T-helper 9 cell (primary cell): Measurements from ENCODE around the gene RNU1-2.
"Not testable (repeated sequence)": the region's sequence is repeated elsewhere in the genome, so short reads cannot be mapped to it uniquely, and the experiment has no call there.

Experiments
- DNase-seq: peaks from one replicate; pipeline ENCODE4 v3.0.0-alpha.2; 2020

Gene RNU1-2

GRCh38 chr1:16927256-16927655 lies 31.5 kb downstream of the RNU1-2 start:
- DNase-seq = no peak

GRCh38 chr1:16927711-16928485 lies 32.1 kb downstream of the RNU1-2 start:
- no peak for DNase-seq

- DNase-seq = not testable (repeated sequence)
Observed at GRCh38 chr1:16929146-16930041, 33.6 kb downstream of the RNU1-2 start.

DNA sequence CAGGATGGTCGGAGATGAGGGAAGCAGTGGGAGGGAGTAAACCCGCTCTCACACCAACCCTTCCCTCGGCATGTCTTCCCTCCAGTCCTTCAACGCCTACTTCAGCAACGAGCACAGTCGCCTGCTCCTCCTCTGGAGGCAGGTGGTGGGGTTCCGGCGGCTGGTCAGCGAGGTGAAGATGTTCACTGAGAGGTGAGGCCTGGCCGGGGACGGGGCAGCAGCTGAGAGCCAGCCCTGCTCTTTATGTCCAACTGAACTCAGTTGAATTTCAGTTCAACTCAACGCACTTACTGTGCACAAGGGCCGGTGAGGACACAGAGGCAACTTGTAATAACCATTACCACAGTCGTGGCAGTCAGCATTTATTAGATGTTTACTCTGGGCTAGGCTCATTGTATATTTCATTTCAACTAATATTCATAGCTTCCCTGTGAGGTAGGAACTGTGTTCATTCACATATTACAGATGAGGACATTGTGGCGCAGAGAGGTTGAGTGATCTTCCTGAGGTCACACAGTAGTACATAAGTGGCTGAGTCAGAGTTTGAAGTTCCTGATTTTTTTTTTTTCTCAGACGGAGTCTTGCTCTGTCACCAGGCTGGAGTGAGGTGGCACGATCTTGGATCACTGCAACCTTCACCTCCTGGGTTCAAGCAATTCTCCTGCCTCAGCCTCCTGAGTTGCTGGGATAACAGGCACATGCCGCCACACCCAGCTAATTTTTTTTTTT lies 35.6 kb downstream of the RNU1-2 start:
- not testable (repeated sequence) for DNase-seq

- not testable (repeated sequence) for DNase-seq
Observed at GRCh38 chr1:16933945-16934344, 38.2 kb downstream of the RNU1-2 start.

DNA sequence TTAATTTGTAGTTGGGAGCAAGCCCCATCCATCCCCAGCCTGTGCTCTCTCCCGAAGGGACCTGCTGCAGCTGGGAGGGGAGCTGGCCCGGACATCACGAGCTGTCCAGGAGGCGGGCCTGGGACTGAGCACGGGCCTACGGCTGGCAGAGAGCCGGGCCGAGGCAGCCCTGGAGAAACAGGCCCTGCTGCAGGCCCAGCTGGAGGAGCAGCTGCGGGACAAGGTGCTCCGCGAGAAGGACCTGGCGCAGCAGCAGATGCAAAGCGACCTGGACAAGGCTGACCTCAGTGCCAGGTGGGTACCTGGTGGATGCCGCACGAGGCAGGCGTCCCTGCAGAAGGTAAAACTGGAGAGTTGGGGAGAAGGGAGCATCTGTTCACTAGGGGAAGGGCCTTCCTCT lies 40.8 kb downstream of the RNU1-2 start:
- DNase-seq = not testable (repeated sequence)

GRCh38 chr1:16938351-16939321 lies 42.9 kb downstream of the RNU1-2 start:
- DNase-seq = no peak

GRCh38 chr1:16939386-16940180 lies 43.8 kb downstream of the RNU1-2 start:
- not testable (repeated sequence) for DNase-seq

DNA sequence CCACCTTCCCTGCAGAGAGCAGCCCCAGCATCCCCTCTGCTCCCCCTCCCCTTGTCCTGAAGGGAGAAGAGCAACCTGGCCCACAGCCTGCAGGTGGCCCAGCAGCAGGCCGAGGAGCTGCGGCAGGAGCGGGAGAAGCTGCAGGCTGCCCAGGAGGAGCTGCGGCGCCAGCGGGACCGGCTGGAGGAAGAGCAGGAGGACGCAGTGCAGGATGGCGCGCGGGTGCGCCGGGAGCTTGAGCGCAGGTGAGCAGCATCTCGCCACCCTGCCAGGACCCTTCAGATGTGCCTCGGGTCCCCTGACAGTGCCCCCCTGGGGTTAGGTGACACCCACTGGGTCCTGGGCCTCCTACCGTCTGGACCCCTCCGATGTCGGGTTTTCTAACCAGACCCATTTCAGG lies 48.3 kb downstream of the RNU1-2 start:
- DNase-seq = no peak

- not testable (repeated sequence) for DNase-seq
Observed at GRCh38 chr1:16945512-16945911, 49.7 kb downstream of the RNU1-2 start.
